WTC11 (cell line): ENCODE measurements around the gene LINC00632.

Experiments
- FOXJ3 ChIP-seq: sonication (generic); formaldehyde crosslinking; IDR thresholded peaks from 2 replicates; pipeline ENCODE4 v1.9.0; 2021; ENCODE audit warnings: missing genetic modification reagents, mild to moderate bottlenecking, borderline replicate concordance
- FOXK1 ChIP-seq: sonication (generic); formaldehyde crosslinking; IDR thresholded peaks from 2 replicates; pipeline ENCODE4 v1.8.0; 2022; ENCODE audit warnings: mild to moderate bottlenecking, moderate library complexity, missing genetic modification reagents
- FOXP1 ChIP-seq: sonication (generic); formaldehyde crosslinking; IDR thresholded peaks from 2 replicates; pipeline ENCODE4 v1.8.0; 2022; ENCODE audit warnings: missing genetic modification reagents, mild to moderate bottlenecking, moderate library complexity, borderline replicate concordance
- MXD4 ChIP-seq: fragments of 250-450 bp; sonication (Bioruptor Pico); IDR thresholded peaks from 2 replicates; pipeline ENCODE4 v1.8.0; 2021; ENCODE audit warnings: mild to moderate bottlenecking, moderate library complexity, borderline replicate concordance
- SP1 ChIP-seq: sonication (generic); formaldehyde crosslinking; conservative IDR thresholded peaks from 2 replicates; pipeline ENCODE4 v1.8.1; 2022; ENCODE audit warnings: missing genetic modification reagents
- TCF7 ChIP-seq: sonication (generic); formaldehyde crosslinking; IDR thresholded peaks from 2 replicates; pipeline ENCODE4 v1.8.0; 2022; ENCODE audit warnings: mild to moderate bottlenecking, low read depth, missing genetic modification reagents, moderate library complexity
- TF ChIP-seq, protein P1 (sequence below): sonication (generic); formaldehyde crosslinking; IDR thresholded peaks from 2 replicates; pipeline ENCODE4 v1.8.1; 2023; ENCODE audit warnings: mild to moderate bottlenecking, missing genetic modification reagents
- TF ChIP-seq, protein P2 (sequence below): fragments of 200-600 bp; IDR thresholded peaks from 2 replicates; pipeline ENCODE4 v1.8.0; 2022; ENCODE audit warnings: antibody characterized with exemption
- TF ChIP-seq, protein P3 (sequence below): sonication (generic); formaldehyde crosslinking; IDR thresholded peaks from 2 replicates; pipeline ENCODE4 v1.8.0; 2022; ENCODE audit warnings: mild to moderate bottlenecking, missing genetic modification reagents
- TF ChIP-seq, protein P4 (sequence below): sonication (generic); formaldehyde crosslinking; IDR thresholded peaks from 2 replicates; pipeline ENCODE4 v1.8.1; 2023; ENCODE audit warnings: mild to moderate bottlenecking, missing genetic modification reagents, moderate library complexity

DNA sequence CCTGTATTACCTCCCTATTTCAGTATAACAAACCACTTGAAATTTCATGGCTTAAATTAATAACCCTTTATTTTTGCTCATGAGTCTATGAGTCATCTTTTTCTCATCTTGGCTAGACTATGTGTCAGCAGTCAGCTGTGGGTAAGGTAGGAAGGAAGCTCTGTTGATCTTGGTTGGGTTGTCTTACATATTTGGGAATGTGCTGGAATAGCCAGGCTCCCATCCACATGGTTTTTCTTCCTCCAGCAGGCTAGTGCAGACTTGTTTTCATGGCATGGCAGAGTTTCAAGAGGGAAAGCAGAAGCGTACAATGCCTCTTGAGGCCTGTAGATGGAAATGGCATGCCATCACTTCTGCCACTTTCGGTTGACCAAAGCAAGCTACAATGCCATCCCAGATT lies 89.7 kb downstream of the LINC00632 start:
- no peak for TF ChIP-seq FOXJ3 (CRISPR knock-in tag)
- TF ChIP-seq, protein P1, sequence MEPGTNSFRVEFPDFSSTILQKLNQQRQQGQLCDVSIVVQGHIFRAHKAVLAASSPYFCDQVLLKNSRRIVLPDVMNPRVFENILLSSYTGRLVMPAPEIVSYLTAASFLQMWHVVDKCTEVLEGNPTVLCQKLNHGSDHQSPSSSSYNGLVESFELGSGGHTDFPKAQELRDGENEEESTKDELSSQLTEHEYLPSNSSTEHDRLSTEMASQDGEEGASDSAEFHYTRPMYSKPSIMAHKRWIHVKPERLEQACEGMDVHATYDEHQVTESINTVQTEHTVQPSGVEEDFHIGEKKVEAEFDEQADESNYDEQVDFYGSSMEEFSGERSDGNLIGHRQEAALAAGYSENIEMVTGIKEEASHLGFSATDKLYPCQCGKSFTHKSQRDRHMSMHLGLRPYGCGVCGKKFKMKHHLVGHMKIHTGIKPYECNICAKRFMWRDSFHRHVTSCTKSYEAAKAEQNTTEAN, result no peak
- TF ChIP-seq, protein P2, sequence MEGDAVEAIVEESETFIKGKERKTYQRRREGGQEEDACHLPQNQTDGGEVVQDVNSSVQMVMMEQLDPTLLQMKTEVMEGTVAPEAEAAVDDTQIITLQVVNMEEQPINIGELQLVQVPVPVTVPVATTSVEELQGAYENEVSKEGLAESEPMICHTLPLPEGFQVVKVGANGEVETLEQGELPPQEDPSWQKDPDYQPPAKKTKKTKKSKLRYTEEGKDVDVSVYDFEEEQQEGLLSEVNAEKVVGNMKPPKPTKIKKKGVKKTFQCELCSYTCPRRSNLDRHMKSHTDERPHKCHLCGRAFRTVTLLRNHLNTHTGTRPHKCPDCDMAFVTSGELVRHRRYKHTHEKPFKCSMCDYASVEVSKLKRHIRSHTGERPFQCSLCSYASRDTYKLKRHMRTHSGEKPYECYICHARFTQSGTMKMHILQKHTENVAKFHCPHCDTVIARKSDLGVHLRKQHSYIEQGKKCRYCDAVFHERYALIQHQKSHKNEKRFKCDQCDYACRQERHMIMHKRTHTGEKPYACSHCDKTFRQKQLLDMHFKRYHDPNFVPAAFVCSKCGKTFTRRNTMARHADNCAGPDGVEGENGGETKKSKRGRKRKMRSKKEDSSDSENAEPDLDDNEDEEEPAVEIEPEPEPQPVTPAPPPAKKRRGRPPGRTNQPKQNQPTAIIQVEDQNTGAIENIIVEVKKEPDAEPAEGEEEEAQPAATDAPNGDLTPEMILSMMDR, result no peak
- TF ChIP-seq, protein P3, sequence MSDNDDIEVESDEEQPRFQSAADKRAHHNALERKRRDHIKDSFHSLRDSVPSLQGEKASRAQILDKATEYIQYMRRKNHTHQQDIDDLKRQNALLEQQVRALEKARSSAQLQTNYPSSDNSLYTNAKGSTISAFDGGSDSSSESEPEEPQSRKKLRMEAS (CRISPR knock-in tag), result no peak
- no peak for TF ChIP-seq FOXP1 (CRISPR knock-in tag)
- no peak for TF ChIP-seq TCF7
- TF ChIP-seq, protein P4, sequence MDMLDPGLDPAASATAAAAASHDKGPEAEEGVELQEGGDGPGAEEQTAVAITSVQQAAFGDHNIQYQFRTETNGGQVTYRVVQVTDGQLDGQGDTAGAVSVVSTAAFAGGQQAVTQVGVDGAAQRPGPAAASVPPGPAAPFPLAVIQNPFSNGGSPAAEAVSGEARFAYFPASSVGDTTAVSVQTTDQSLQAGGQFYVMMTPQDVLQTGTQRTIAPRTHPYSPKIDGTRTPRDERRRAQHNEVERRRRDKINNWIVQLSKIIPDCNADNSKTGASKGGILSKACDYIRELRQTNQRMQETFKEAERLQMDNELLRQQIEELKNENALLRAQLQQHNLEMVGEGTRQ (CRISPR knock-in tag), result no peak
- no peak for TF ChIP-seq FOXK1 (CRISPR knock-in tag)
- no peak for TF ChIP-seq SP1 (CRISPR knock-in tag)
- TF ChIP-seq MXD4, result no peak
